Stimulated activated memory B cell treated with anti-CD40 and anti-IgM and Interleukin-4, amounts not matched to agents 10 μg/mL and 1 μg/mL and 100 μg/mL, for 72 hours (primary cell): Measurements from ENCODE around the gene SNRNP200.

Source experiments
- ATAC-seq: fragments of 150-1000 bp; cut with Tn5 transposase; 2 replicates; pipeline ENCODE4 v1.10.0; 2021
- H3K27ac Mint-ChIP-seq: one replicate; pipeline ENCODE4 v1.8.0; 2022; ENCODE audit warnings: mild to moderate bottlenecking, mixed read lengths
- H3K27me3 Mint-ChIP-seq: one replicate; pipeline ENCODE4 v1.8.0; 2022; ENCODE audit warnings: mixed read lengths
- H3K36me3 Mint-ChIP-seq: one replicate; pipeline ENCODE4 v1.8.0; 2022; ENCODE audit warnings: mixed read lengths
- H3K4me1 Mint-ChIP-seq: one replicate; pipeline ENCODE4 v1.8.0; 2022; ENCODE audit warnings: mixed read lengths
- H3K4me3 Mint-ChIP-seq: one replicate; pipeline ENCODE4 v1.8.0; 2022; ENCODE audit warnings: mild to moderate bottlenecking, moderate library complexity, mixed read lengths
- H3K9me3 Mint-ChIP-seq: one replicate; pipeline ENCODE4 v1.8.0; 2022; ENCODE audit warnings: mixed read lengths

Gene SNRNP200

GRCh38 chr2:96253006-96253405, 52.3 kb downstream of the SNRNP200 start:
- ATAC-seq, result no peak
- Mint-ChIP-seq H3K4me3 (no peak overlapping the region), H3K27ac (no peak overlapping the region), H3K4me1 (peaks cover 33% of the 10 kb centered on the region), H3K27me3 (no peaks in the 10 kb centered on the region), H3K9me3 (no peaks in the 10 kb centered on the region), H3K36me3 (peaks cover 67% of the 10 kb centered on the region)

DNA sequence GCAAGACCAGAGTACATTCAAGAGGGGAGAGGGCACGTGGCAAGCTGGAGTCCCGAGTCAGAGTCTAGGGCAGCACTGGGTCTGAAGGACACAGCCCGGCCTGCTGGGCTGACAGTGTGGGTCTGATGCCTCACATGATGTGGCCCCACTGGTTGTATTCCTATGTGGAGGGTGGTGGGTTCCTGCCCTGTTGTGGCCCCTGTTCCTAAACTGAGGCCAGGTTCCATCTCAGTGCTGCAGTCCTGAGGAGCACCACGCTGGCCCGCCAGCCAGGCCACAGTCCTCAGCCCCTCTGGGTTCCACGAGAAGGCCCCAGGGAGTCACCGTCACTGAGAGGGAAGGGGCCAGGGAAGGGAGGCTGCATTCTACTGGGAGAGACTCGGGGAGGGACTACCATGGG, 52.8 kb downstream of the SNRNP200 start:
- no peak for ATAC-seq
- H3K9me3 Mint-ChIP-seq, result no peaks in the 10 kb centered on the region
- H3K27ac Mint-ChIP-seq, result no peak overlapping the region
- H3K4me3 Mint-ChIP-seq, result no peak overlapping the region
- no peaks in the 10 kb centered on the region for H3K27me3 Mint-ChIP-seq
- peaks cover 35% of the 10 kb centered on the region for H3K4me1 Mint-ChIP-seq
- H3K36me3 Mint-ChIP-seq, result peaks cover 67% of the 10 kb centered on the region

DNA sequence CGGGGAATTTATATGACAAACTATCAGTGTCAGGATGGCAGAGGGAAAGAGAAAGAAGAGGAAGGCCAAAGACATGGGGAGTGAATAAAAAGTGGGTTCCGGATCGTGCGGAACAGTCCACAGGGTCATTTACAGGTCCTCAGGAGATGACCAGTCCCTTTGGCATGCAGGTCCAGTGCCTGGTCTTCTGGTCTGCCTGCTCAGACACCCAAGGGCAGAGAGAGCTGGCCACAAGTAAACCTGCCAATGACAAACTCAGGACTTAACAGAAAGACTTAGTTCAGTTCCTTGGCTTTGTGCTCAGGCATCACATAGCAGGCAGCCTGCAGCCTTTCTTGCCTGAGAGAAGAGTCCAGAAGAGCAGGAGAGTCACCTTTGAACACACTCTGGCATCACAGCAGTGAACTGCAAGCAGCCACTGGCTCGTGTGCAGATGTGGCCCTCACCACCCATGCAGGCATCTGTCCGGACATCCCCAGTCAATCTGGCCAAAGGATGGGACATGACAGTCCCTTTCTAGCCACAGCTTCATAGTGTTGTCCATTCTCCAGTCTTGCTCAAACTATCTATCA, 53.5 kb downstream of the SNRNP200 start:
- H3K27ac Mint-ChIP-seq, result no peak overlapping the region
- H3K4me3 Mint-ChIP-seq, result no peak overlapping the region
- H3K4me1 Mint-ChIP-seq, result peaks cover 36% of the 10 kb centered on the region
- no peaks in the 10 kb centered on the region for H3K9me3 Mint-ChIP-seq
- H3K36me3 Mint-ChIP-seq, result peaks cover 66% of the 10 kb centered on the region
- no peak for ATAC-seq
- H3K27me3 Mint-ChIP-seq, result no peaks in the 10 kb centered on the region

DNA sequence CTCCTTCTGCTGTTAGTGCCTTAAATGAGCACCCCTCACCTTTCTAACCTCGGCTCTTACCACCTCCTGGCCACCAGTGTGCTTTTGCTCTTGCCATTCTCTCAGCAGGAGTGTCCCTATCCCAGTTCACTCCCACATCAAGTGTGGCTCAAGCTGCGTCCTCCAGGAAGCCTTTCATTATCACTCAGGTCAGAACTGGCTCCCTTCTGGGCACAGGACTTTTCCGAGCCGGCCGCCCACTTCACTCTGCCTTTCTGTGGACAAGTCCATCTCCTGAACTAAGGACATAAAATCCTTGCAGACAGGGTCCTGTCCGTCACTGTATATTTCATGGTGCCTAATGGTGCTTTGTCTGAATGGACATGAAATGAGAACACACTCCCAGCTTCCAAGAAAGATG, 55.2 kb downstream of the SNRNP200 start:
- Mint-ChIP-seq H3K27me3 (no peaks in the 10 kb centered on the region), H3K9me3 (no peaks in the 10 kb centered on the region), H3K4me1 (peaks cover 36% of the 10 kb centered on the region), H3K36me3 (peaks cover 60% of the 10 kb centered on the region), H3K4me3 (no peak overlapping the region), H3K27ac (peak overlapping the region; percentile 55)
- no peak for ATAC-seq

GRCh38 chr2:96249654-96250053, 55.7 kb downstream of the SNRNP200 start:
- H3K27ac Mint-ChIP-seq, result peak overlapping the region; percentile 55
- H3K36me3 Mint-ChIP-seq, result peaks cover 57% of the 10 kb centered on the region
- H3K4me1 Mint-ChIP-seq, result peaks cover 35% of the 10 kb centered on the region
- no peak overlapping the region for H3K4me3 Mint-ChIP-seq
- H3K27me3 Mint-ChIP-seq, result no peaks in the 10 kb centered on the region
- no peaks in the 10 kb centered on the region for H3K9me3 Mint-ChIP-seq
- no peak for ATAC-seq

- no peak overlapping the region for H3K27ac Mint-ChIP-seq
- H3K4me1 Mint-ChIP-seq, result peaks cover 35% of the 10 kb centered on the region
- H3K36me3 Mint-ChIP-seq, result peaks cover 47% of the 10 kb centered on the region
- ATAC-seq, result no peak
- no peak overlapping the region for H3K4me3 Mint-ChIP-seq
- H3K9me3 Mint-ChIP-seq, result no peaks in the 10 kb centered on the region
- H3K27me3 Mint-ChIP-seq, result no peaks in the 10 kb centered on the region
These were observed 56.7 kb downstream of the SNRNP200 start for GRCh38 chr2:96248624-96249023.

GRCh38 chr2:96247896-96248295, 57.5 kb downstream of the SNRNP200 start:
- Mint-ChIP-seq H3K27me3 (no peaks in the 10 kb centered on the region), H3K36me3 (peaks cover 40% of the 10 kb centered on the region), H3K27ac (peak overlapping the region; percentile 73), H3K9me3 (no peaks in the 10 kb centered on the region), H3K4me3 (no peak overlapping the region), H3K4me1 (peaks cover 40% of the 10 kb centered on the region)
- ATAC-seq, result no peak

DNA sequence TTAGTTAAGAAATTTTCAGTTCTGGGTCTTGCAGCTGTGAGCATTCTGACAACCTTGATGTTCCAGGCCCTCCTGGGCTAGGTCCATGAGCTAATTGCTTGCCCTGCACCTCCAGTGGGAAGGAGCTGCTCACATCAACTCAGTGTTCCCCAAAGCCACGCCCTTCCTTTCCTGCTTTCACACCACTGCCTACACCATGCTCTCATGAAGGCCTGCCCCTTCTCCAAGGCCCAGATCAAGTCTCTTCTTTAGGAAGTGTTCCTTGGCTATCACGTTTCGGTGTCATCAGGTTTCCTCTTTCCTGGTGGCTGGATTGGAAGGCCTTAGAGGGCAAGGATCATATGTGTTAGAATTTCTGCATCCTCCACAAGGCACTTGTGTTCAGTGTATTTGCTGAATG, 58.3 kb downstream of the SNRNP200 start:
- no peak for ATAC-seq
- peaks cover 31% of the 10 kb centered on the region for H3K36me3 Mint-ChIP-seq
- peak overlapping the region; percentile 73 for H3K27ac Mint-ChIP-seq
- no peak overlapping the region for H3K4me3 Mint-ChIP-seq
- H3K9me3 Mint-ChIP-seq, result no peaks in the 10 kb centered on the region
- peaks cover 49% of the 10 kb centered on the region for H3K4me1 Mint-ChIP-seq
- H3K27me3 Mint-ChIP-seq, result no peaks in the 10 kb centered on the region

DNA sequence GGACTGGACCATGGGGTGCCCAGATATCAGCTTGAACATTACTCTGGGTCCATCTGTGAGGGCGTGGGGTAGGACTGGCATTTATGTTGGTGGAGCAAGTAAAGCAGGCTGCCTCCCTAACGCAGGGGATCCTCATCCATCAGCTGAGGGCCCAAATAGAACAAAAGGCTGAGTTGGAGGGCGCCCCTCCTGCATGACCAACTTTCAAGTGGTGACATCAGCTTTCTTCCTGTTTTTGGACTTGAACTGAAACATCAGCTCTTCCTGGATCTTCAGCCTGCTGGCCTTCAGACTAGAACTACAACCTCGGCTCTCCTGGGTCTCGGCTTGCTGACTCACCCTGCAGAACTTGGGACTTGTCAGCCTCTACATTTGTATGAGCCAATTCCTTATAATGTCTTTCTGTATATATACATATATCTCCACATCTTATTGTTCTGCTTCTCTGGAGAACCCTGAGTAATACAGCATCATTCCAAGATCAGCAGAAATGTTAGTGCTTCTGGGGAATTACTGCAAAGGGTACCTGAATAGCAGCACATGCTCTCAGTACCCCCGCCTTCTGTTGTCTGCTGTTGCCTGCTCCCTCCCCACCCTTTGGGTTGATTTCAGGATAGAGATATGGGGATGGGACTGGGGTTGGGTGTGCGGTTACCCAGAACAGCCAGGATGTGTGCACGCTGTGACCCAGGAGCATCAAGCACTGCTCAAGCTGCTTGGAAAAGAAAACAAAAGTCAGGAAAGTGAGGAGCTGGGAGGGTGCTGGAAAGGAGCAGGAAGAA, 59.5 kb downstream of the SNRNP200 start:
- H3K36me3 Mint-ChIP-seq, result peaks cover 23% of the 10 kb centered on the region
- H3K4me1 Mint-ChIP-seq, result peaks cover 61% of the 10 kb centered on the region
- ATAC-seq, result peak; percentile 53
- H3K27ac Mint-ChIP-seq, result peak overlapping the region; percentile 73
- no peak overlapping the region for H3K4me3 Mint-ChIP-seq
- no peaks in the 10 kb centered on the region for H3K9me3 Mint-ChIP-seq
- H3K27me3 Mint-ChIP-seq, result no peaks in the 10 kb centered on the region

- Mint-ChIP-seq H3K27ac (peak overlapping the region; percentile 97), H3K4me3 (no peak overlapping the region), H3K36me3 (peaks cover 16% of the 10 kb centered on the region), H3K9me3 (no peaks in the 10 kb centered on the region), H3K27me3 (no peaks in the 10 kb centered on the region), H3K4me1 (peaks cover 57% of the 10 kb centered on the region)
- no peak for ATAC-seq
These were observed 61.5 kb downstream of the SNRNP200 start for GRCh38 chr2:96243843-96244242.

DNA sequence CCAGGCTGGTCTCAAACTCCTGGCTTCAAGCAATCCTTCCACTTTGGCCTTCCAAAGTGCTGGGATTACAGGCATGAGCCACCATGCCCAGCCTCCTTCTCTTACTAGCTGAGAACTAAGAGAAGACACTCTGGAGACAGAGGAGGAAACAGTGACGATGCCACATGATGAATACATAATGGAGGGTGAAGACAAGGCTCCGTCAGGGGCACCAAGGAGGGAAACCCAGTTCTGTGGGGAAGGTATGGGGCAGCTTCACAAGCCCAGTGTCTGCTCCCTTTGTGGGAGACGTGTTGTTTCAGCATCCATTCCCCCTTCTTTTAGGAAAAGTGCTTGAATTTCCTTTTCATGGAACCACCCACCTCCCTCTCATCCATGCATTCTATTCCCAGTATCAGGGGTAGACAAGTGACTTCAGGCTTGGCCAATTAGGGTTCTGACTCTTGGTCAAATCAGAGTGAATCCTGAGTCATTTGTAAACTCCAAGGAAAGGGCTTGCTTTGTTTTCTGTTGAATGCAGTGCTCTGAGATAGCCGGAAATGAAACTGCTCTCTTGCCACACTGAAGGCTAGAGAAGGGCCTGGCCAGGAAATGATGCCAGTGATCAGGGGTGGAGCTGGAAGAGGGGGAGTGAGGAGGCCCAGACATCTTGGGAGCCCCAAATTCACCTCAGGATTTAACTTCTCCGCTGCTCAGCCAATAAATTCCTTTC, 63.3 kb downstream of the SNRNP200 start:
- Mint-ChIP-seq H3K9me3 (no peaks in the 10 kb centered on the region), H3K4me1 (peaks cover 48% of the 10 kb centered on the region), H3K36me3 (peaks cover 16% of the 10 kb centered on the region), H3K27ac (peak overlapping the region; percentile 97), H3K4me3 (peak overlapping the region; percentile 29), H3K27me3 (no peaks in the 10 kb centered on the region)
- peak; percentile 95 for ATAC-seq

GRCh38 chr2:96241227-96241626, 64.1 kb downstream of the SNRNP200 start:
- no peak overlapping the region for H3K4me3 Mint-ChIP-seq
- H3K36me3 Mint-ChIP-seq, result peaks cover 15% of the 10 kb centered on the region
- H3K27me3 Mint-ChIP-seq, result no peaks in the 10 kb centered on the region
- peaks cover 40% of the 10 kb centered on the region for H3K4me1 Mint-ChIP-seq
- no peaks in the 10 kb centered on the region for H3K9me3 Mint-ChIP-seq
- peak overlapping the region; percentile 97 for H3K27ac Mint-ChIP-seq
- ATAC-seq, result no peak

DNA sequence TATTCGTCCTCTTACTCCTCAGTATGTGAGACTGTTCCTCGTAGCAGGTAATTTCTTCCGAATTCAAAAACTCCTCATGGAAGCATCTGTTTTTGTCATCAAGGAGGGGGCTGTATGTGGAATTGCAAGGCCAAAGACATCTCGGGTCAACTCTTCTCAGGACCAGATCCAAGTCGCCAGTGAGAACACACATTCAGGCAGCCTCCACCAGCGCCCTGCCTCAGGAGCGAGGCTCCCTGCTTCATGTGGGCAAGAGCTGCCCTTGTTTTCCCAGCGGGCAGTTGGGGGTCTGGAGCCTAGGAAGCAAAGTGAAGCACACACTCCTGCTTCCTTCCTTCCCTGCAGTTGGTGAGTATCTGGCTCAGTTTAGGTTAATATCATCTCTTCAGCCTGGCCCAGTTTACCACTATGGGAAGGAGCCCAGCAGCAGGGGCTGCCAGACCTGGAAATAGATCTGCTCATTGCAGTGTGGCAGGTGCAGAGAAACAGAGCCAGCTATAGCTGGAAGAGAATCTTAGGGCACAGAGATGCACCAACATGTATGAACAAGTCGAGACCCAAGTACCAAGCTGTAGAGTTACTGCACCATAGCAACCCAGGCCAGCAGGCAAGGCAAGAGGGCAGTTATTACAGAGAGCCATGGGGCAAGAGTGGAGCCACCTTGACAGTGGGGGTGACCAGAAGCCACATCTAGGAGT, 64.9 kb downstream of the SNRNP200 start:
- peak overlapping the region; percentile 97 for H3K27ac Mint-ChIP-seq
- H3K4me1 Mint-ChIP-seq, result peaks cover 32% of the 10 kb centered on the region
- H3K36me3 Mint-ChIP-seq, result peaks cover 7% of the 10 kb centered on the region
- no peak overlapping the region for H3K4me3 Mint-ChIP-seq
- no peaks in the 10 kb centered on the region for H3K9me3 Mint-ChIP-seq
- H3K27me3 Mint-ChIP-seq, result no peaks in the 10 kb centered on the region
- ATAC-seq, result no peak

GRCh38 chr2:96239745-96240264, 65.5 kb downstream of the SNRNP200 start:
- ATAC-seq, result no peak
- Mint-ChIP-seq H3K4me3 (no peak overlapping the region), H3K27me3 (no peaks in the 10 kb centered on the region), H3K4me1 (peaks cover 30% of the 10 kb centered on the region), H3K9me3 (no peaks in the 10 kb centered on the region), H3K36me3 (peaks cover 6% of the 10 kb centered on the region), H3K27ac (peak overlapping the region; percentile 97)

DNA sequence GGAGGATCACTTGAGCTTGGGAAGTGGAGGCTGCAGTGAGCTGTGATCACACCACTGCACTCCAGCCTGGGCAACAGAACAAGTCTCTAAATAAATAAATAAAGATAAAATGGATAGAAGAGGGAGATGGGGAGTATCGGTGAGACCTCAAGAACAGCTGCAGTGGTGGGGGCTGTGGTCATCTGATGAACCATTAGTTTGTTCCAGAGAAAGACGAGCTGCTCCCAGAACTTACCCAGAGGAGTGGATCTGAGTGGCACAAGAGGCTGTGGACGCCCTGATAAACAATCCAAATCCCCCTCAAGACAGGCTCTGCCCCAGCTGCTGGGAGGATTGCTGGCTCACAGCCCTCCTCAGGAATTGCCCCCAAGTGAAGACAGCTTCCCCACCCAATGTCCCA, 66.3 kb downstream of the SNRNP200 start:
- H3K4me1 Mint-ChIP-seq, result peaks cover 37% of the 10 kb centered on the region
- H3K4me3 Mint-ChIP-seq, result no peak overlapping the region
- no peaks in the 10 kb centered on the region for H3K27me3 Mint-ChIP-seq
- peaks cover 6% of the 10 kb centered on the region for H3K36me3 Mint-ChIP-seq
- no peaks in the 10 kb centered on the region for H3K9me3 Mint-ChIP-seq
- ATAC-seq, result no peak
- H3K27ac Mint-ChIP-seq, result no peak overlapping the region
